GM18511 (cell line): ENCODE measurements around the gene MN1.

Experiments used
- ATAC-seq: cut with Tn5 transposase; IDR thresholded peaks from one replicate; pipeline ENCODE4 v1.9.1; 2021; ENCODE audit warnings: mild to moderate bottlenecking, moderate library complexity; ENCODE audit not compliant: unreplicated experiment

MN1 gene

GRCh38 chr22:27786291-27786932, 15.1 kb downstream of the MN1 start:
- no peak for ATAC-seq

GRCh38 chr22:27785831-27786230, 15.7 kb downstream of the MN1 start:
- ATAC-seq = no peak

GRCh38 chr22:27784120-27784475, 17.5 kb downstream of the MN1 start:
- ATAC-seq = no peak

GRCh38 chr22:27783436-27784119, 18.0 kb downstream of the MN1 start:
- ATAC-seq = no peak

GRCh38 chr22:27782088-27782487, 19.5 kb downstream of the MN1 start:
- ATAC-seq = no peak

GRCh38 chr22:27780161-27780575, 21.4 kb downstream of the MN1 start:
- no peak for ATAC-seq

- no peak for ATAC-seq
Observed at GRCh38 chr22:27779643-27780042, 21.9 kb downstream of the MN1 start.

GRCh38 chr22:27778294-27779090, 23.1 kb downstream of the MN1 start:
- no peak for ATAC-seq

GRCh38 chr22:27777128-27777527, 24.4 kb downstream of the MN1 start:
- no peak for ATAC-seq

- ATAC-seq = no peak
Observed at GRCh38 chr22:27776650-27776958, 25.0 kb downstream of the MN1 start.

GRCh38 chr22:27775758-27776649, 25.6 kb downstream of the MN1 start:
- ATAC-seq = no peak

- ATAC-seq = no peak
Observed at GRCh38 chr22:27775087-27775698, 26.4 kb downstream of the MN1 start.

- no peak for ATAC-seq
Observed at GRCh38 chr22:27774200-27774599, 27.4 kb downstream of the MN1 start.

- no peak for ATAC-seq
Observed at GRCh38 chr22:27772984-27773498, 28.5 kb downstream of the MN1 start.

- ATAC-seq = no peak
Observed at GRCh38 chr22:27772081-27772983, 29.2 kb downstream of the MN1 start.

GRCh38 chr22:27771637-27772036, 29.9 kb downstream of the MN1 start:
- no peak for ATAC-seq

GRCh38 chr22:27769012-27769411, 32.5 kb downstream of the MN1 start:
- no peak for ATAC-seq

- ATAC-seq = no peak
Observed at GRCh38 chr22:27768027-27768653, 33.4 kb downstream of the MN1 start.

GRCh38 chr22:27766679-27767078, 34.9 kb downstream of the MN1 start:
- no peak for ATAC-seq
